ENCODE data around the gene THAP12.

The THAP12 gene

DNA sequence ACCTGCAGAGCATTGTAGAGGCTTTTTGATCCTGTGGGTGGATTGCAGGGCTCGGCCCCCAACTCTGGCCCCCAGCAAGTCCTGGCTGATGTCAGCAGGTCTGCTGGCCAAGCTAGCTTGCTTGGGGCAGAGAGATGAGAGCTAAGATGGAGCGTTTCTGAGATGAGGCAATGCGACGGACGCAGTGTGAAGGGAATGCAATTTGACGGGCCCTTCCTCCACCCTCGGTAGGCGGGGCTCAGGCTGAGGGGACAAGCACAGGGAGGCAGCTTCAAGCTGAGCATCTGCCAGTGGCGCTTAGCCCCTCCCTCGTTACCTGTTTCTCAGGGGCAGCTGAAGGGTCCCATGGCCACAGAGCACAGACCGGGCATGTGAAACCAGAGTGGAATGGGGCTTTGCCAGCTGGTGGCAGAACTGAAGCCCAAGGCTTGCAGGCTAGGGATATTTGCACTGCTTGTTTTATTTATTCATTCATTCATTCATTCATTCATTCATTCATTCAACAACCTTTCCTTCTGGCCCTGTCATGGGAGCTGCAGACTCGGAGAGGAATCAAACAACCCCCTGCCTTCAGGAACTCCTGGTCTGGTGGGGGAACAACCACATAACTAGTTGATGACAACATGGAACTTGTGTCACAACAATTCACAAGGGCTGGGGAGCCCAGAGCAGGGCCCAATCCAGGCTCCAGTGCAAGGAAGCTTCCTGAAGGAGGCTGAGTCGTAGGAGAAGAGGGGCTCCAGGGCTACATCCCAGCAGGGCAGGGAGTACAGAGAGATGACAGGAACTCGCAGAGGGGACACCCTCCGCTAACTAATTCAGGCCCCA, 66.8 kb downstream of the THAP12 start:
- TF ChIP-seq, protein P1, sequence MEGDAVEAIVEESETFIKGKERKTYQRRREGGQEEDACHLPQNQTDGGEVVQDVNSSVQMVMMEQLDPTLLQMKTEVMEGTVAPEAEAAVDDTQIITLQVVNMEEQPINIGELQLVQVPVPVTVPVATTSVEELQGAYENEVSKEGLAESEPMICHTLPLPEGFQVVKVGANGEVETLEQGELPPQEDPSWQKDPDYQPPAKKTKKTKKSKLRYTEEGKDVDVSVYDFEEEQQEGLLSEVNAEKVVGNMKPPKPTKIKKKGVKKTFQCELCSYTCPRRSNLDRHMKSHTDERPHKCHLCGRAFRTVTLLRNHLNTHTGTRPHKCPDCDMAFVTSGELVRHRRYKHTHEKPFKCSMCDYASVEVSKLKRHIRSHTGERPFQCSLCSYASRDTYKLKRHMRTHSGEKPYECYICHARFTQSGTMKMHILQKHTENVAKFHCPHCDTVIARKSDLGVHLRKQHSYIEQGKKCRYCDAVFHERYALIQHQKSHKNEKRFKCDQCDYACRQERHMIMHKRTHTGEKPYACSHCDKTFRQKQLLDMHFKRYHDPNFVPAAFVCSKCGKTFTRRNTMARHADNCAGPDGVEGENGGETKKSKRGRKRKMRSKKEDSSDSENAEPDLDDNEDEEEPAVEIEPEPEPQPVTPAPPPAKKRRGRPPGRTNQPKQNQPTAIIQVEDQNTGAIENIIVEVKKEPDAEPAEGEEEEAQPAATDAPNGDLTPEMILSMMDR (IDR thresholded peaks at IDR 0.05), result no peak
- H3K36me3 ChIP-seq (ENCODE audit: control insufficient read depth, insufficient read depth, low read length), result no peaks in the 10 kb centered on the region
- no peak overlapping the region for H3K27ac ChIP-seq
- H3K4me1 ChIP-seq, result no peaks in the 10 kb centered on the region
- H3K4me2 ChIP-seq (ENCODE audit: low read length), result no peak overlapping the region
- H3K9ac ChIP-seq, result no peak overlapping the region
- H3K27me3 ChIP-seq (ENCODE audit: control insufficient read depth, insufficient read depth, low read length), result no peaks in the 10 kb centered on the region
- no peaks in the 10 kb centered on the region for H3K9me3 ChIP-seq (ENCODE audit: control insufficient read depth, low read length)
- H2AFZ ChIP-seq, result peak overlapping the region; percentile 62
- H3K79me2 ChIP-seq, result no peaks in the 10 kb centered on the region
- no peak overlapping the region for H3K4me3 ChIP-seq (ENCODE audit: low read depth, low read length)

DNA sequence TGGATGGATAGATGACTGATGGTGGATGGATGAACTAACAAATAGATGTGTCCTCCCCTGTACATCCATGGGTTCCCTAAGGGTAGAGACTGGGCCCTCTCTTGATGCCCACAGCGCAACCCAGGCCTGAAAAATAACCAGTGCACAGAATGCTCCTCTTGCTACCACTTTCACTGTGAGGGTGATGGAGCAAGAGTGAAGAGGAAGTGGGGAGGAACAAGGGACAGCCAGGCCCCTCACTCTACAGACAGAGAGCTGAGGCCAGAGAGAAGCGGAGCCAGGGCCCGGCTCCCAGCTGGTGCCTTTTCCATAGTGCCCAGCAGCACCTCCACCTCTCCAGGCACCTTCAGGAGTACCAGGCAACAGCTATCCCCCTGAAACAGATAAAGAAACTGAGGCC, 67.7 kb downstream of the THAP12 start:
- no peak overlapping the region for H3K27ac ChIP-seq
- no peak overlapping the region for H2AFZ ChIP-seq
- TF ChIP-seq, protein P1 (IDR thresholded peaks at IDR 0.05), result no peak
- no peak overlapping the region for H3K4me2 ChIP-seq (ENCODE audit: low read length)
- H3K9ac ChIP-seq, result no peak overlapping the region
- H3K9me3 ChIP-seq (ENCODE audit: control insufficient read depth, low read length), result no peaks in the 10 kb centered on the region
- H3K36me3 ChIP-seq (ENCODE audit: control insufficient read depth, insufficient read depth, low read length), result no peaks in the 10 kb centered on the region
- no peaks in the 10 kb centered on the region for H3K79me2 ChIP-seq
- no peaks in the 10 kb centered on the region for H3K27me3 ChIP-seq (ENCODE audit: control insufficient read depth, insufficient read depth, low read length)
- no peaks in the 10 kb centered on the region for H3K4me1 ChIP-seq
- no peak overlapping the region for H3K4me3 ChIP-seq (ENCODE audit: low read depth, low read length)

DNA sequence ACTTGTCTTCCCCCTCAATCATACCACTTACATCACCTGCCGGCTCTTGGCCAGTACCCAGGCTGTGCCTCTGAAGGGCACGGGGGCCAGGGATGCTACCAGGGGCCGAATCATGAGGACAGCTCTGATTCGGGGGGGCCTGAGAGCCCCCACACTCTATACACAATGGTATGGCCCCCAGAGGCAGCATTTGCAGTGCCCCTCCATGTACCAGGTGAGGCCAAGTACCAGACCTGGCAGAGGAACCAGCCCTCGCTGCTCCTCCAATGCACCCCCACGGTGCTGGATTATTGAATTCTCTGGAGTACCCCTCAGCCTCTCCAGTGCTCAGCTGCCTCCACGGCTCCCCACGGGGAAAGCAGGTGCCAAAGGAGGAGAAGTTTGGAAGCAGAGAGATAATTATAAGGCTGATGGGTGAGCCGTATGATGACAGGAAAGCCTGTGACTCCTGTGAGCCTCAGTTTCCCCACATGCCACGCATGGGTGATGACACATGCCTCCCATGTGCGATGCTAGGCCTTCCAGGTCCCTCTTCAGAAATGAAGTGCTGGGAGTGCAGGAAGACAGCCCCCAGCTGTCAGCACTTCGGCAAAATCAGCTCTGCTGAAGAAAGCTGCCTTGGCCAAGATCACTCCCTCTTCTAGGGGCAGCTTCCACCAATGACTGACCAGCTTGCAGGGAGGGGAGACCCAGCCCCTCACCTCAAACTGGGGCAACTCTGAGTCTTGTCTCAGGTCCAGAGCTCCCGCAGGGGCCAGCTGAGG, 69.9 kb downstream of the THAP12 start:
- Histone ChIP-seq H3K4me2 (ENCODE audit: low read length) (no peak overlapping the region), H2AFZ (no peak overlapping the region), H3K36me3 (ENCODE audit: control insufficient read depth, insufficient read depth, low read length) (no peaks in the 10 kb centered on the region), H3K9me3 (ENCODE audit: control insufficient read depth, low read length) (no peaks in the 10 kb centered on the region), H3K4me3 (ENCODE audit: low read depth, low read length) (no peak overlapping the region), H3K4me1 (no peaks in the 10 kb centered on the region), H3K27me3 (ENCODE audit: control insufficient read depth, insufficient read depth, low read length) (no peaks in the 10 kb centered on the region), H3K27ac (no peak overlapping the region), H3K79me2 (no peaks in the 10 kb centered on the region), H3K9ac (no peak overlapping the region)
- TF ChIP-seq, protein P1 (IDR thresholded peaks at IDR 0.05), result no peak

DNA sequence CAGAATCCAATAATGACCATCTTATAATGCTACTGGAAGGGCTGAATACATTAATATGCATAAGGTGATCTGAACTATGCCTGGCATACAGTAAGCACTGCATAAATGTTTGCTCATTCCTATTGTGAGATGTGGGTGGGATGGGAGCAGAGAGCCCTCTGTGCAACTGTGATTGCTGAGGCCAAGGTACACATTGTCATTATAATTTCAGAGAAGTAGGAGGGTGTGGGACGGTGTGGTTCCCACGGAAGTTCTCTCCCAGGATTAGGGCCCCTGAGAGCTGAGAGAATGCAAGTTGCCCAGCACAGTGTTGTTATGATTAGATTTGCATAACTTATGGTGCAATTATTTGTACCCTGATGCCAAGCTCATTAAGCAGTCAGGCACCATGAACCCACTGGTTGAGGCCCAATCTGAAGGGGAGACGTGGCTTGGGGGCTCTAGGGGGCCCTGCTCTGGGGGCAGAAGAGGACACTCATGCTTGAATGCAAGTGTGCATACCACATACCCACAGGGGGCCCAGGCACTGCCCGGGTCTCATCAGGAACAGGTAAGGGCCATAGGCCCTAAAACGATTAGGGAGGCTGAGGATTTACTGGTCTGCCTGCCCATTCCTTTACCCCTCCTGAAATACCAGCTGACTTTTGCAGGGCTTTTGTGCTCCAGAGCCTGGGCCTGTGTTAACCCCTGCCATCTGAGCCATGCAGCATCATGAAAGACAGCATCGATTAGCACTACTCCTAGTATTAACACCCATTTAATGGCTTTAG, 72.8 kb downstream of the THAP12 start:
- H3K79me2 ChIP-seq, result no peaks in the 10 kb centered on the region
- H3K27me3 ChIP-seq (ENCODE audit: control insufficient read depth, insufficient read depth, low read length), result no peaks in the 10 kb centered on the region
- H3K36me3 ChIP-seq (ENCODE audit: control insufficient read depth, insufficient read depth, low read length), result no peaks in the 10 kb centered on the region
- no peak overlapping the region for H2AFZ ChIP-seq
- H3K4me3 ChIP-seq (ENCODE audit: low read depth, low read length), result no peak overlapping the region
- no peak overlapping the region for H3K27ac ChIP-seq
- no peaks in the 10 kb centered on the region for H3K4me1 ChIP-seq
- H3K4me2 ChIP-seq (ENCODE audit: low read length), result no peak overlapping the region
- H3K9ac ChIP-seq, result no peak overlapping the region
- TF ChIP-seq, protein P1 (IDR thresholded peaks at IDR 0.05), result no peak
- no peaks in the 10 kb centered on the region for H3K9me3 ChIP-seq (ENCODE audit: control insufficient read depth, low read length)
